Hepatocyte (in vitro differentiated cells): ENCODE measurements around the gene ACBD3. TPM values are rescaled to one million over a fixed set of nuclear protein-coding genes. Genes with fewer than 3 reads are reported as not detected.

ENCODE experiments used
- DNase-seq: peaks from one replicate; pipeline ENCODE4 v3.0.0-alpha.2; 2016; ENCODE audit warnings: low spot score
- H2AFZ ChIP-seq: fragments of 200-600 bp; sonication (generic); 2 replicates; pipeline ENCODE4 v1.6.0; 2016; ENCODE audit warnings: antibody characterized with exemption, mild to moderate bottlenecking
- H3K27ac ChIP-seq: fragments of 200-600 bp; sonication (generic); 2 replicates; pipeline ENCODE4 v1.5.1; 2016; ENCODE audit warnings: mild to moderate bottlenecking
- H3K27me3 ChIP-seq: fragments of 200-600 bp; sonication (generic); 2 replicates; pipeline ENCODE4 v1.6.1; 2016
- H3K36me3 ChIP-seq: fragments of 200-600 bp; sonication (generic); replicated peaks from 2 replicates; pipeline ENCODE4 v1.5.1; 2016; ENCODE audit warnings: low read depth; ENCODE audit not compliant: insufficient read depth
- H3K4me1 ChIP-seq: fragments of 200-600 bp; sonication (generic); 2 replicates; pipeline ENCODE4 v1.5.1; 2016; ENCODE audit warnings: mild to moderate bottlenecking, moderate library complexity; ENCODE audit not compliant: insufficient read depth
- H3K4me2 ChIP-seq: fragments of 200-600 bp; sonication (generic); 2 replicates; pipeline ENCODE4 v1.6.0; 2016
- H3K4me3 ChIP-seq: fragments of 200-600 bp; sonication (generic); 2 replicates; pipeline ENCODE4 v1.5.1; 2016; ENCODE audit warnings: mild to moderate bottlenecking
- H3K79me2 ChIP-seq: fragments of 200-600 bp; sonication (generic); 2 replicates; pipeline ENCODE4 v1.6.0; 2017; ENCODE audit warnings: mild to moderate bottlenecking
- H3K9me2 ChIP-seq: fragments of 200-600 bp; sonication (generic); replicated peaks from 2 replicates; pipeline ENCODE4 v1.6.0; 2017; ENCODE audit warnings: mild to moderate bottlenecking; ENCODE audit not compliant: insufficient read depth
- H3K9me3 ChIP-seq: fragments of 200-600 bp; sonication (generic); 2 replicates; pipeline ENCODE4 v1.5.1; 2016; ENCODE audit warnings: low read depth, mild to moderate bottlenecking
- H4K20me1 ChIP-seq: fragments of 200-600 bp; sonication (generic); 2 replicates; pipeline ENCODE4 v1.6.0; 2016; ENCODE audit warnings: mild to moderate bottlenecking; ENCODE audit not compliant: insufficient read depth, poor library complexity, severe bottlenecking
- EZH2 ChIP-seq: fragments of 200-600 bp; sonication (generic); IDR thresholded peaks from 2 replicates; pipeline ENCODE4 v1.6.1; 2016; ENCODE audit warnings: antibody characterized with exemption, mild to moderate bottlenecking, borderline replicate concordance
- EZH2phosphoT487 ChIP-seq: fragments of 200-600 bp; sonication (generic); IDR thresholded peaks from one replicate; pipeline ENCODE4 v1.6.1; 2018; ENCODE audit warnings: antibody characterized with exemption, mild to moderate bottlenecking, low read depth, moderate library complexity; ENCODE audit not compliant: unreplicated experiment, severe bottlenecking
- WGBS: methylation state at CpG from one replicate; pipeline ENCODE4 v1.1.6; 2016; ENCODE audit warnings: low lambda C conversion rate; ENCODE audit errors: missing lambda C conversion rate; 5-methylcytosine and 5-hydroxymethylcytosine counted together
- polyA plus RNA-seq: library from polyadenylated mRNA; unstranded; fragments of >200 nt; fragmentation: Nextera tagmentation; extraction: Ambion mirVana; gene quantifications from 2 replicates; pipeline ENCODE4 v1.2.1, GENCODE V29; 2016
- total RNA-seq: library from RNA; depleted of rRNA; stranded (reverse); fragments of >200 nt; gene quantifications from 2 replicates; pipeline ENCODE4 v1.2.3, GENCODE V29; 2014
- TF ChIP-seq, protein P1 (sequence below): fragments of 200-600 bp; sonication (generic); IDR thresholded peaks from 2 replicates; pipeline ENCODE4 v1.5.1; 2016; ENCODE audit warnings: antibody characterized with exemption, mild to moderate bottlenecking; ENCODE audit not compliant: poor library complexity

Gene ACBD3
- total and polyA plus RNA-seq, 2 experiments from 2014 or later = 50.8 to 60.3 TPM

DNA sequence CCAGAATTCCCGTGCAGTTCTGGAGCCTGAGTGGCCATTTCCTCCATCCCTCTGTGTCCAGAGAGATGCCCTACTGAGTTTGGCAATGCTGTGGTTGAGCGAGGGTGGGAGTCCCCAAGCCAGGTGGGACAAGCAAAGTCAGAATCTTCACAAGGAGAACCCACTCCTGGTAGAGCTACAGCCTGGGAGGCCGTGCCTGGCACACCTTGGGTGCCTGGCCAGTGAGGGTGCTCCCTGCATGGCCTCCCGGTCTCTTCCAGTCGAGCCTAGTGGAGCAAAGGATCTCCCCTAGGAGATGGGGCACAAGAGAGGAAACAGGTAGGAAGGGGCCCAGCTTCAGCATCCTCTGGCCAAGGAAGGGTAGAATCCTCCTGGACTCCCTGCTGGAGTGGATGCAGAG is 66.1 kb downstream of the ACBD3 start:
- H3K36me3 ChIP-seq = no peaks in the 10 kb centered on the region
- H3K79me2 ChIP-seq = no peaks in the 10 kb centered on the region
- no peak overlapping the region for H3K4me2 ChIP-seq
- no peak overlapping the region for H3K27ac ChIP-seq
- H3K27me3 ChIP-seq = no peaks in the 10 kb centered on the region
- no peak for TF ChIP-seq EZH2phosphoT487
- TF ChIP-seq EZH2 = no peak
- TF ChIP-seq, protein P1, sequence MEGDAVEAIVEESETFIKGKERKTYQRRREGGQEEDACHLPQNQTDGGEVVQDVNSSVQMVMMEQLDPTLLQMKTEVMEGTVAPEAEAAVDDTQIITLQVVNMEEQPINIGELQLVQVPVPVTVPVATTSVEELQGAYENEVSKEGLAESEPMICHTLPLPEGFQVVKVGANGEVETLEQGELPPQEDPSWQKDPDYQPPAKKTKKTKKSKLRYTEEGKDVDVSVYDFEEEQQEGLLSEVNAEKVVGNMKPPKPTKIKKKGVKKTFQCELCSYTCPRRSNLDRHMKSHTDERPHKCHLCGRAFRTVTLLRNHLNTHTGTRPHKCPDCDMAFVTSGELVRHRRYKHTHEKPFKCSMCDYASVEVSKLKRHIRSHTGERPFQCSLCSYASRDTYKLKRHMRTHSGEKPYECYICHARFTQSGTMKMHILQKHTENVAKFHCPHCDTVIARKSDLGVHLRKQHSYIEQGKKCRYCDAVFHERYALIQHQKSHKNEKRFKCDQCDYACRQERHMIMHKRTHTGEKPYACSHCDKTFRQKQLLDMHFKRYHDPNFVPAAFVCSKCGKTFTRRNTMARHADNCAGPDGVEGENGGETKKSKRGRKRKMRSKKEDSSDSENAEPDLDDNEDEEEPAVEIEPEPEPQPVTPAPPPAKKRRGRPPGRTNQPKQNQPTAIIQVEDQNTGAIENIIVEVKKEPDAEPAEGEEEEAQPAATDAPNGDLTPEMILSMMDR = no peak
- DNase-seq = no peak
- H3K9me2 ChIP-seq = no peaks in the 10 kb centered on the region
- H2AFZ ChIP-seq = no peak overlapping the region
- peaks cover 7% of the 10 kb centered on the region for H3K4me1 ChIP-seq
- no peaks in the 10 kb centered on the region for H3K9me3 ChIP-seq
- H4K20me1 ChIP-seq = no peaks in the 10 kb centered on the region
- WGBS = 88% methylated on average over 5 of the region's 5 CpGs
- H3K4me3 ChIP-seq = no peak overlapping the region

DNA sequence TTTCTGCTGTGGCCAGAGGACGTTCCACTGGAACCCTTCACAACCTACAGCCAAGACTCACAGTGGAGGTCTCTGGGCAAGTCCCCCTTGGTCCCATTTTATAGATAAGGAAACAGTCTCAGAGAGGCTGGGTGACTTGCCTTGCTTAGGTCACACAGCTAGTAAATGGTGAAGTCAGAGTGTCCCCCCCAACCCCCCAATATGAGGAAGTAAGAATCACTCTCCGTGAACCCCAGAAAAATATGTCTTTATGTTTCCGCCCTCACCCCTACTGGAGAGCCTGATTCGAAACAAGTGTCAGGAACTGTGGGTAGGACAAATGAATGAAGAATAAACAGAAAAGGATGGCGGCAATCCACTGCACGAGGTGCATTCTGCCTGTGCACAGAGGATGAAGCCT is 67.4 kb downstream of the ACBD3 start:
- Histone ChIP-seq H3K27me3 (no peaks in the 10 kb centered on the region), H4K20me1 (no peaks in the 10 kb centered on the region), H3K4me3 (no peak overlapping the region), H3K27ac (no peak overlapping the region), H3K36me3 (no peaks in the 10 kb centered on the region), H3K9me3 (no peaks in the 10 kb centered on the region), H3K4me2 (no peak overlapping the region), H3K9me2 (no peaks in the 10 kb centered on the region), H2AFZ (no peak overlapping the region), H3K79me2 (no peaks in the 10 kb centered on the region), H3K4me1 (peaks cover 7% of the 10 kb centered on the region)
- TF ChIP-seq EZH2 = no peak
- TF ChIP-seq, protein P1 = no peak
- TF ChIP-seq EZH2phosphoT487 = no peak
- DNase-seq = no peak
- WGBS = 86% methylated on average over 6 of the region's 6 CpGs

DNA sequence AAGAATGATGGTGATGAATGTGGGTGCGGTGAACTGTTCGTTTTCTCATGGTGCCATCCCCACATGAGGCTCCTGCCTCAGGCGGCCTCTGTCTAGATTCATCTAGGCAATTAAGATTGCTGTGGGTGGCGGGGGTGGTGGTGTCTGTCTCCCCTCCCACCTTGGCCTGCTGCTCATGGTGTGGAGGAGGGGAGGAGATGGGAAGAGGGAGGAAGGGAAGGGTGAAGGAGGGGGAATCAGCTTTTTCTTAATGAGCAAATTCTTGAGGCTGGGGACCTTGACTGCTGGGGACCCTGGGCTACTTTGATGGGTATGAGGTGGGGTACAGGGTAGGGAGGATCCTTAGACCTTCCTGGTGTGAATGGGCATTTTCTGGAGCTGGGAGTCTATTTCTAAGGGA is 68.2 kb downstream of the ACBD3 start:
- 85% methylated on average over 4 of the region's 4 CpGs for WGBS
- TF ChIP-seq, protein P1 = no peak
- TF ChIP-seq EZH2phosphoT487 (no peak), EZH2 (no peak)
- Histone ChIP-seq H3K4me1 (peaks cover 7% of the 10 kb centered on the region), H2AFZ (no peak overlapping the region), H3K79me2 (no peaks in the 10 kb centered on the region), H3K36me3 (no peaks in the 10 kb centered on the region), H3K27ac (no peak overlapping the region), H3K27me3 (no peaks in the 10 kb centered on the region), H3K9me2 (no peaks in the 10 kb centered on the region), H3K4me2 (no peak overlapping the region), H3K4me3 (no peak overlapping the region), H3K9me3 (no peaks in the 10 kb centered on the region), H4K20me1 (no peaks in the 10 kb centered on the region)
- no peak for DNase-seq

DNA sequence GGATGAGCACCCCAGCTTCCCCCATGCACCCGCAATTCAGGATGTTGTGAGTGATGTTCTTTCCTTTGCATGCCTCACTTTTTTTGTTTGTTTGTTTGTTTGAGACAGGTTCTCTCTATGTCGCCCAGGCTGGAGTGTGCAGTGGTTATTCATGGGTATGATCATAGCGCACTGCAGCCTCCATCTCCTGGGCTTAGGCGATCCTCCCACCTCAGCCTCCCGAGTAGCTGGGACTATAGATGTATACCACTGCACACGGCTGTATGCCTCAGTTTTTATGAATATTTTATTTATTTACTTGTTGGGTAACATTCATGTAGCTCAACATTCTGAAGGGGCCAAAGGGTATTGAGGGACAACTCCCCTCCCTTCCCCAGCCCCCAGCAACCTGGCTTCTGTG is 69.2 kb downstream of the ACBD3 start:
- DNase-seq = no peak
- Histone ChIP-seq H3K27ac (no peak overlapping the region), H3K4me2 (no peak overlapping the region), H4K20me1 (no peaks in the 10 kb centered on the region), H3K27me3 (no peaks in the 10 kb centered on the region), H3K4me1 (no peaks in the 10 kb centered on the region), H3K9me2 (no peaks in the 10 kb centered on the region), H2AFZ (no peak overlapping the region), H3K79me2 (no peaks in the 10 kb centered on the region), H3K36me3 (no peaks in the 10 kb centered on the region), H3K9me3 (no peaks in the 10 kb centered on the region), H3K4me3 (no peak overlapping the region)
- TF ChIP-seq EZH2phosphoT487 (no peak), EZH2 (no peak)
- TF ChIP-seq, protein P1 = no peak
- 93% methylated on average over 6 of the region's 6 CpGs for WGBS
